T-helper 2 cell (primary cell): ENCODE results near the gene LINC00237.

Experiments
- DNase-seq, 5 experiments: peaks; one replicate each; pipeline versions ENCODE4 v3.0.0 to v3.0.0-alpha.2; 2012 to 2022

The LINC00237 gene

GRCh38 chr20:21096321-21097043 lies 9.7 kb downstream of the LINC00237 start:
- DNase-seq = no peak

GRCh38 chr20:21092806-21093205 lies 13.4 kb downstream of the LINC00237 start:
- DNase-seq = no peak

GRCh38 chr20:21090721-21091120 lies 15.4 kb downstream of the LINC00237 start:
- no peak for DNase-seq

- DNase-seq = no peak
These were observed 16.0 kb downstream of the LINC00237 start for GRCh38 chr20:21090111-21090618.

- DNase-seq = no peak
These were observed 16.8 kb downstream of the LINC00237 start for GRCh38 chr20:21089391-21089790.

GRCh38 chr20:21087862-21088540 lies 18.2 kb downstream of the LINC00237 start:
- DNase-seq = no peak

- DNase-seq = no peak
These were observed 22.3 kb downstream of the LINC00237 start for GRCh38 chr20:21083825-21084325.

GRCh38 chr20:21082584-21082983 lies 23.6 kb downstream of the LINC00237 start:
- DNase-seq = no peak

- no peak for DNase-seq
These were observed 28.3 kb downstream of the LINC00237 start for GRCh38 chr20:21077809-21078345.

GRCh38 chr20:21076073-21076472 lies 30.1 kb downstream of the LINC00237 start:
- DNase-seq = no peak

- no peak for DNase-seq
These were observed 30.7 kb downstream of the LINC00237 start for GRCh38 chr20:21075471-21075870.

- DNase-seq = peak in 1 of 5 experiments; percentile 18
These were observed 31.4 kb downstream of the LINC00237 start for GRCh38 chr20:21074605-21075336.

GRCh38 chr20:21067255-21067654 lies 38.9 kb downstream of the LINC00237 start:
- DNase-seq = no peak

GRCh38 chr20:21064924-21065323 lies 41.2 kb downstream of the LINC00237 start:
- no peak for DNase-seq

GRCh38 chr20:21063276-21063675 lies 42.9 kb downstream of the LINC00237 start:
- DNase-seq = no peak

GRCh38 chr20:21053002-21053762 lies 53.0 kb downstream of the LINC00237 start:
- no peak for DNase-seq

- DNase-seq = no peak
These were observed 53.5 kb downstream of the LINC00237 start for GRCh38 chr20:21052686-21053001.

GRCh38 chr20:21052241-21052640 lies 53.9 kb downstream of the LINC00237 start:
- DNase-seq = no peak

- no peak for DNase-seq
These were observed 55.4 kb downstream of the LINC00237 start for GRCh38 chr20:21050710-21051109.

- DNase-seq = no peak
These were observed 56.8 kb downstream of the LINC00237 start for GRCh38 chr20:21049305-21049828.

- DNase-seq = peak; percentile 7 to 26 (median 20)
These were observed 57.3 kb downstream of the LINC00237 start for GRCh38 chr20:21048841-21049273.

- no peak for DNase-seq
These were observed 58.2 kb downstream of the LINC00237 start for GRCh38 chr20:21047981-21048380.
